ENCODE measurements around the gene FKBP4.

DNA sequence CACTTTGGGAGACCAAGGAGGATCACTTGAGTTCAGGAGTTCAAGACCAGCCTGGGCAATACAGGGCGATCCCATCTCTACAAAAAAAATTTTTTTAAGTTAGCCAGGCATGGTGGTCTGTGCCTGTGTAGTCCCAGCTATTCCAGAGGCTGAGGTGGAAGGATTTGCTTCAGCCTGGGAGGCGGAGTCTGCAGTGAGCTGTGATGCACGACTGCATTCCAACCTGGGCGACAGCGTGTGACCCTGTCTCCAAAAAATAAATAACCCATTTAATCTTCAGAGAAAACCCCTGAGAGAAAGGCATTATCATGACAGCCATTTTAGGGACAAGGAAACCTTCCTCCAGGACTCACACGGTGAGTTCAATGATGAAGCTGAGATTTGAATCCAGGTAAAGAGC is 3.7 kb upstream of the FKBP4 start:
- TF ChIP-seq, protein P1, sequence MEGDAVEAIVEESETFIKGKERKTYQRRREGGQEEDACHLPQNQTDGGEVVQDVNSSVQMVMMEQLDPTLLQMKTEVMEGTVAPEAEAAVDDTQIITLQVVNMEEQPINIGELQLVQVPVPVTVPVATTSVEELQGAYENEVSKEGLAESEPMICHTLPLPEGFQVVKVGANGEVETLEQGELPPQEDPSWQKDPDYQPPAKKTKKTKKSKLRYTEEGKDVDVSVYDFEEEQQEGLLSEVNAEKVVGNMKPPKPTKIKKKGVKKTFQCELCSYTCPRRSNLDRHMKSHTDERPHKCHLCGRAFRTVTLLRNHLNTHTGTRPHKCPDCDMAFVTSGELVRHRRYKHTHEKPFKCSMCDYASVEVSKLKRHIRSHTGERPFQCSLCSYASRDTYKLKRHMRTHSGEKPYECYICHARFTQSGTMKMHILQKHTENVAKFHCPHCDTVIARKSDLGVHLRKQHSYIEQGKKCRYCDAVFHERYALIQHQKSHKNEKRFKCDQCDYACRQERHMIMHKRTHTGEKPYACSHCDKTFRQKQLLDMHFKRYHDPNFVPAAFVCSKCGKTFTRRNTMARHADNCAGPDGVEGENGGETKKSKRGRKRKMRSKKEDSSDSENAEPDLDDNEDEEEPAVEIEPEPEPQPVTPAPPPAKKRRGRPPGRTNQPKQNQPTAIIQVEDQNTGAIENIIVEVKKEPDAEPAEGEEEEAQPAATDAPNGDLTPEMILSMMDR (IDR thresholded peaks at IDR 0.05; ENCODE audit: insufficient read depth, low read length) = no peak
- TF ChIP-seq POLR2AphosphoS5 (IDR thresholded peaks at IDR 0.05; ENCODE audit: low read depth) = no peak

Data from HL-60 (cell line).